Endodermal cell (in vitro differentiated cells): ENCODE measurements around the gene CYP19A1. TPM values are rescaled to one million over a fixed set of nuclear protein-coding genes. Genes with fewer than 3 reads are reported as not detected.

Experiments used
- DNase-seq: peaks from one replicate; pipeline ENCODE4 v3.0.0-alpha.2; 2017
- H3K27ac ChIP-seq: 2 replicates; pipeline ENCODE4 v1.5.1; 2013; ENCODE audit warnings: mild to moderate bottlenecking, low read depth, low read length, moderate library complexity
- H3K27me3 ChIP-seq: 2 replicates; pipeline ENCODE4 v1.6.1; 2013; ENCODE audit warnings: mild to moderate bottlenecking, low read length, moderate library complexity; ENCODE audit not compliant: insufficient read depth, control insufficient read depth, poor library complexity, severe bottlenecking
- H3K36me3 ChIP-seq: 2 replicates; pipeline ENCODE4 v1.7.0; 2013; ENCODE audit warnings: mild to moderate bottlenecking, low read length, moderate library complexity; ENCODE audit not compliant: control insufficient read depth, insufficient read depth
- H3K4me1 ChIP-seq: one replicate; pipeline ENCODE4 v1.7.0; 2013; ENCODE audit warnings: low read length; ENCODE audit not compliant: control insufficient read depth, insufficient read depth
- H3K4me3 ChIP-seq: 2 replicates; pipeline ENCODE4 v1.5.1; 2013; ENCODE audit warnings: mild to moderate bottlenecking, low read length, moderate library complexity
- H3K9ac ChIP-seq: 2 replicates; pipeline ENCODE4 v1.6.1; 2013; ENCODE audit warnings: mild to moderate bottlenecking, low read length, moderate library complexity; ENCODE audit not compliant: poor library complexity, severe bottlenecking; ENCODE audit errors: extremely low read depth
- H3K9me3 ChIP-seq: 2 replicates; pipeline ENCODE4 v1.6.1; 2013; ENCODE audit warnings: mild to moderate bottlenecking, low read length, moderate library complexity; ENCODE audit not compliant: control insufficient read depth
- H3K27ac Mint-ChIP-seq: 2 replicates; pipeline ENCODE4 v1.8.0; 2020; ENCODE audit warnings: mixed read lengths
- H3K27me3 Mint-ChIP-seq: 2 replicates; pipeline ENCODE4 v1.8.0; 2021; ENCODE audit warnings: mild to moderate bottlenecking, mixed read lengths; ENCODE audit not compliant: insufficient read depth
- H3K36me3 Mint-ChIP-seq: 2 replicates; pipeline ENCODE4 v1.8.0; 2020; ENCODE audit warnings: low read depth, mixed read lengths
- H3K4me1 Mint-ChIP-seq: 2 replicates; pipeline ENCODE4 v1.8.0; 2020; ENCODE audit warnings: mixed read lengths
- H3K4me3 Mint-ChIP-seq: 2 replicates; pipeline ENCODE4 v1.8.0; 2020; ENCODE audit warnings: mild to moderate bottlenecking, moderate library complexity, mixed read lengths
- H3K9me3 Mint-ChIP-seq: 2 replicates; pipeline ENCODE4 v1.8.0; 2020; ENCODE audit warnings: mild to moderate bottlenecking, mixed read lengths
- WGBS, 2 experiments: methylation state at CpG; one replicate each; pipeline versions ENCODE4 v1.1.5 to v1.1.7; 2013; ENCODE audit warnings: missing lambda C conversion rate in 2 of 2, mixed read lengths in 1 of 2; ENCODE audit not compliant: insufficient coverage in 1 of 2, insufficient read length in 1 of 2; 5-methylcytosine and 5-hydroxymethylcytosine counted together
- total RNA-seq, 2 donors: library from RNA; stranded (reverse); fragmentation: NEBNext Ultra II Directional in 1 of 2; extraction: Animal tissue kit (Norgen Biotek cat#: 25700) in 1 of 2; gene quantifications; 2 replicates in 1 of 2; 3 replicates in 1 of 2; pipeline ENCODE4 v1.2.1, GENCODE V29; 2021
- TF ChIP-seq, protein P1 (sequence below): fragments of 200-600 bp; sonication (generic); conservative IDR thresholded peaks from 2 replicates; pipeline ENCODE4 v1.5.0; 2021; ENCODE audit warnings: antibody characterized with exemption, mild to moderate bottlenecking

CYP19A1 gene
- total RNA-seq, 2 donors from 2014 or later, result not detected

DNA sequence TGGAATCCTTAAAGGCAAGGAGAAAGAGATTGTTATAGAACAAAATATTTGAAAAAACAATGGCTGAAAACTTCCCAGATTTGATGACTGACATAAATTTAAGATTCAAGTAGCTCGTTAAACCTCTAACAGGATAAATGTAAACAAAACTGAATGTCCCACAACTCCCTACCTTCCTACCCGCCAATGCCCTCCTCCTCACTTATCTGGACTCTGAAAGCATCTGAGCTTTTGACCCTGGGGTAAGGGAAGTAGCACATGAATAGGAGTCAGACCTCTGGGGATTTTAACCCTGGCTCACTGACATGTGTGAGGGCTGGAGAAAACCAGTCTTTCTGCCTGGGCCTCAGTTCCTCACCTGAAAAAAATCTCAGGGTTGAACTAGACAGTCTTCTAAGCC lies 26.9 kb downstream of the CYP19A1 start:
- H3K9me3 Mint-ChIP-seq, result no peaks in the 10 kb centered on the region
- Histone ChIP-seq H3K4me1 (peaks cover 4% of the 10 kb centered on the region), H3K4me3 (no peak overlapping the region), H3K27ac (no peak overlapping the region), H3K9me3 (no peaks in the 10 kb centered on the region), H3K36me3 (no peaks in the 10 kb centered on the region), H3K27me3 (peaks cover 22% of the 10 kb centered on the region), H3K9ac (no peak overlapping the region)
- TF ChIP-seq, protein P1, sequence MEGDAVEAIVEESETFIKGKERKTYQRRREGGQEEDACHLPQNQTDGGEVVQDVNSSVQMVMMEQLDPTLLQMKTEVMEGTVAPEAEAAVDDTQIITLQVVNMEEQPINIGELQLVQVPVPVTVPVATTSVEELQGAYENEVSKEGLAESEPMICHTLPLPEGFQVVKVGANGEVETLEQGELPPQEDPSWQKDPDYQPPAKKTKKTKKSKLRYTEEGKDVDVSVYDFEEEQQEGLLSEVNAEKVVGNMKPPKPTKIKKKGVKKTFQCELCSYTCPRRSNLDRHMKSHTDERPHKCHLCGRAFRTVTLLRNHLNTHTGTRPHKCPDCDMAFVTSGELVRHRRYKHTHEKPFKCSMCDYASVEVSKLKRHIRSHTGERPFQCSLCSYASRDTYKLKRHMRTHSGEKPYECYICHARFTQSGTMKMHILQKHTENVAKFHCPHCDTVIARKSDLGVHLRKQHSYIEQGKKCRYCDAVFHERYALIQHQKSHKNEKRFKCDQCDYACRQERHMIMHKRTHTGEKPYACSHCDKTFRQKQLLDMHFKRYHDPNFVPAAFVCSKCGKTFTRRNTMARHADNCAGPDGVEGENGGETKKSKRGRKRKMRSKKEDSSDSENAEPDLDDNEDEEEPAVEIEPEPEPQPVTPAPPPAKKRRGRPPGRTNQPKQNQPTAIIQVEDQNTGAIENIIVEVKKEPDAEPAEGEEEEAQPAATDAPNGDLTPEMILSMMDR, result no peak
- H3K4me1 Mint-ChIP-seq, result peaks cover 13% of the 10 kb centered on the region
- no peaks in the 10 kb centered on the region for H3K36me3 Mint-ChIP-seq
- no peak overlapping the region for H3K4me3 Mint-ChIP-seq
- H3K27me3 Mint-ChIP-seq, result peaks cover 37% of the 10 kb centered on the region
- WGBS, 2 experiments, result 92 to 100% methylated on average over 1 to 2 of the region's 2 CpGs
- H3K27ac Mint-ChIP-seq, result no peak overlapping the region
- no peak for DNase-seq

DNA sequence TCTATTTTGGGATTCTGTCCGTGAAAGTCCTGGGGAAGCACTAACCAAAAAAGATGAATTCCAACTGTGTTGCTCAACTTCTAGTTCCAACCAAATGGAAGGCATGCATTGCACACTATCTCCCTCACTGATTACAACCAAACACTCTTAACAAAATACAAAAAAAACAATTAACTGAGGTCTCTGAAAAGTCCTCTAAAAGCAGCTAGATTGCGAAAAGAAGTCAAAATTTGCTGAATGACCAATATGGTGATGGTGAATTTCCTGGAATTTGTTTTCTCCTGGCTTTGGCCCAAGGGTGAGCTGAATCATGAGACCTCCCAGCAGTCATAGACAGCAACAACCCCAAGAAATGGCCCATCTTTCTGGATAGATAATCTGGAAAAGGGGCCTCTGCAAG lies 28.3 kb downstream of the CYP19A1 start:
- no peaks in the 10 kb centered on the region for H3K36me3 Mint-ChIP-seq
- no peak for DNase-seq
- H3K4me1 Mint-ChIP-seq, result peaks cover 12% of the 10 kb centered on the region
- H3K9me3 Mint-ChIP-seq, result no peaks in the 10 kb centered on the region
- H3K4me3 Mint-ChIP-seq, result no peak overlapping the region
- 95 to 100% methylated on average over 1 to 2 of the region's 2 CpGs for WGBS, 2 experiments
- peaks cover 44% of the 10 kb centered on the region for H3K27me3 Mint-ChIP-seq
- Histone ChIP-seq H3K4me3 (no peak overlapping the region), H3K27ac (no peak overlapping the region), H3K9me3 (no peaks in the 10 kb centered on the region), H3K9ac (no peak overlapping the region), H3K27me3 (peaks cover 13% of the 10 kb centered on the region), H3K4me1 (peaks cover 4% of the 10 kb centered on the region), H3K36me3 (no peaks in the 10 kb centered on the region)
- H3K27ac Mint-ChIP-seq, result no peak overlapping the region
- TF ChIP-seq, protein P1, result no peak

DNA sequence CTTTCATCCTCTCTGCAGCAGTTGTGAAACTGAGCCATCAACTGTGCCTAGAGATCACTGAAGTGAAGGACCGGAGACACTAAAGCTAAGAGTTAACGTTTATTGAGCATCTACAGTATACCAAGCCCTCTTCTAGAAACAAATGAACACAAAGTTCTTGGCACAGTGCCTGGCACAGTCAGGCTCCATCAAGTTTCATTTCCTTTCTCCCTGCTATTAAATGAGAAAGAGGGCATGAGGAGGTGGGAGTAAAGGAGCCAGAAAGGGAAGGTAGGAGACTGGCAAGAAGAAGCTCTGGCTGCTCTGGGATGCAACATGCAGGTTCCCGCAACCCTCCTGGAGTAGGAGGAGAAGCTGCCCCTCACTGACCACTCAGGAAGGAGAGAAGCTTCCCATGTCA lies 30.6 kb downstream of the CYP19A1 start:
- no peak overlapping the region for H3K4me3 ChIP-seq
- no peak overlapping the region for H3K9ac ChIP-seq
- TF ChIP-seq, protein P1, result no peak
- Mint-ChIP-seq H3K4me1 (peaks cover 13% of the 10 kb centered on the region), H3K4me3 (no peak overlapping the region), H3K36me3 (no peaks in the 10 kb centered on the region), H3K9me3 (no peaks in the 10 kb centered on the region), H3K27ac (no peak overlapping the region), H3K27me3 (peaks cover 37% of the 10 kb centered on the region)
- H3K27me3 ChIP-seq, result peaks cover 8% of the 10 kb centered on the region
- H3K36me3 ChIP-seq, result no peaks in the 10 kb centered on the region
- no peak for DNase-seq
- 83 to 94% methylated on average over 1 to 3 of the region's 3 CpGs for WGBS, 2 experiments
- no peaks in the 10 kb centered on the region for H3K9me3 ChIP-seq
- no peaks in the 10 kb centered on the region for H3K4me1 ChIP-seq
- H3K27ac ChIP-seq, result no peak overlapping the region
